Right renal cortex interstitium (tissue), 3 donors: ENCODE data around the gene FBP1. TPM values are rescaled to one million over a fixed set of nuclear protein-coding genes. Genes with fewer than 3 reads are reported as not detected.
"Not testable (repeated sequence)": the region's sequence is repeated elsewhere in the genome, so short reads cannot be mapped to it uniquely, and the experiment has no call there.

Experiments
- DNase-seq, 3 donors: peaks; one replicate each; pipeline ENCODE4 v3.0.0-alpha.2; 2013; ENCODE audit warnings: low read depth in 3 of 3, low spot score in 2 of 3
- polyA plus RNA-seq, 3 donors: library from polyadenylated mRNA; unstranded; fragments of 120-200 nt; gene quantifications; one replicate each; pipeline ENCODE4 v1.2.1, GENCODE V29; 2013; ENCODE audit not compliant: insufficient read length in 3 of 3

FBP1 gene
- polyA plus RNA-seq, 3 donors, result 51.3 to 59.1 (median 54.4) TPM

DNA sequence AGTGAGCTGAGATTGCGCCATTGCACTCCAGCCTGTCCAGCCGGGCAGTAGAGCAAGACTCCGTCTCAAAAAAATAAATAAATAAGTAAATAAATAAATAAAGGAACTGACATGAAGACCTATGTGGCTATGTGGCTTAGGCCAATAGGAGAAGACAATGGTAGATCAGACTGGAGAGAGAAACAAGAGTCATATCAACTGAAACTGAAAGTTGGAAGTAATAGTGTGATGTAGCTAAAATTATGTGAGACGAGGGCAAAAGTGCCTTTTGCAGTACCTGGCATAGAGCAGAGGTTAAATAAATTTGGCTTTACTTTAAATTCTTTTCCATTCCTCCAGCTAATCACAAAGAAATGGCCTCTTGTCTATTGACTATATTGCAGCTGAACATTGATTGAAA, 53.0 kb downstream of the FBP1 start:
- DNase-seq, result no peak

DNA sequence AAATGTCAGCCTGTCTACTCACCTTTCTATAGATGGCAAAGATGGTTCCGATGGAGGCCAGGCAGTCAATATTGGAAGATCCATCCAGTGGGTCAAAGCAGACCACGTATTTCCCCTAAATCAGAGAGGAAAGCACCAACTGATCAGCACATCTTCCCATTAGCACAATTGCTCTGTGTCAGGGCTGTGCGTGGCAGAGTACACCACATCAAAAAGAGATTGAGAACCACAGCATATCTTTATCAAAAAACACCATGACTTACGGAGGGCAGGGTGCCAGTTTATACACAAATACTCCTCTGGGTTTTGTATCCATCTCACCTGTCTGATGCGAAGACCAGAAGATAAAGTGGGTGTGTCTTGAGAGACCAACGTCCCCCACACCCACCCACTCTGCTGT, 54.8 kb downstream of the FBP1 start:
- DNase-seq, result no peak

DNA sequence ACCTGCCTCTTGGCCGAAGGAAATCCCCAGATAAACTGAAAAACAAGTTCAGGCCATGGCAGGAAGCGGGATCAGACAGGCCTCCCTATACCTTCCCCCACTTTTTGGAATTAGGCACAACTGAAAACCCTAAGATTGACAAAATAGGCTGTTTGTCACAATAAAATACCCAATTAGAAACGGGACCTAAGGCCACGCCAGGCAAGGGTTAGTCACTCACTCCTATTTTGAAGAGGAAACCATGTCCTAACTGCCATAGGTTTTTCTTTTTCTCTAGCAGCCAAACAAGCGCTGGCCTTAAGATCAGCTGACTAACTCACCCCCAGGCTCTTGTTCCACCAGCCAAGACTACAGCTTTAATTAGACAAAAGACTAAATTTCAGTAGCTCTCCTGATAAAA, 57.6 kb downstream of the FBP1 start:
- DNase-seq, result no peak

DNA sequence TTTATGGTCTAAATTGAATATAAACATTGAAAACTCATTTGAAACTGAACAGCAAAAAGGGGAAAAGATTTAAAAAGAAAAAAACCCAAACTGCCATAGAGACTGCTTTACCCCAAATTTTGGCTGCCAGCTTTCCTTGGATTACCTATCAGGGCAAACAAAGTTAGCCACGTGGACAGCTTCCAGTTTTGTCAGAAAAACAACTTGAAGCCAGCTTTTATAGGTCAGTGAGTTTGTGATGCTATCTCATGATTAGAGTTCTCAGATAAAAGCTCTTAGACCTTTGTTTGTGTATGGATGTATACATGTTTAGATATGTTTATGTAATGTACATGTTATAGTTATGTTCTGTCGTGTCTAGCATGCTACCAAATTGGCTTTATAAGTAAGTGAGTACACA, 61.7 kb downstream of the FBP1 start:
- DNase-seq, result no peak

DNA sequence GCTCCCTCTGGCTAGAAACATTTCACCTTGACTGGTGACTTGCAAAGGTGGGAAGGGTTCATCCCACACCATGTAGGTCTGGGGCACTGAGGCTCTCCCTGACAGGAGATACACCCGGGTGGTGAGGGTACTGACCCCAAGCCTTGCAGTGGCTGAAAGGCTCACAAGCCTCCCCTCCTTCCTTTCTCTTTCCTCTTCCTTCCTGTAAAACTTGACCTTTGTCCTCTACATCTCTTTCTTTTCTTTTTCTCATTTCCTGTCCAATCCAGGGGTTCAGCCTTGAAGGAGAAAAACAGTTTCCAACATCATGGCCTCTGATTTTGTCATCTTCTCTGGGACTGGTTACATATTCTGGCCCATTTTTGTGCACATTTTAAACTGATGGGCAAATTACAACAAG, 62.3 kb downstream of the FBP1 start:
- DNase-seq, result no peak

DNA sequence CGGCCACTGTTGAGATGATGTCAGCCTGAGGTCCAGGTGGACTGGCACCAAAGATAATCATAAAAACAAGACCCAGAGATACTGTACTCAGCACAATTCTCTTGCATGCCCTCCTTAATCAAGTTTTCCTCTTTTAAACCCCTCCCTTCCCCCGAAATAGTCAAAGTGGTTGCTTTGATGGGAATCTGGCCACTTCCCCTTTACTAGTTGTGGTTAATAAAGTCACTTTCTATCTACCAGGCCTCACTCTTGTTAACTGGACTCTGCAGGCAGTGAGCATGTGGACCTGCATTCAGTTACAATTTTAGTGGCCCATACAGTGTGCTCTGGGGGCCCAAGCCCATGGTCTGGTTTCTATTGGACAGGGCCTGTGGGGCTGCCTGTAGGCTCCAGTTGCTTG, 63.2 kb downstream of the FBP1 start:
- DNase-seq, result no peak

DNA sequence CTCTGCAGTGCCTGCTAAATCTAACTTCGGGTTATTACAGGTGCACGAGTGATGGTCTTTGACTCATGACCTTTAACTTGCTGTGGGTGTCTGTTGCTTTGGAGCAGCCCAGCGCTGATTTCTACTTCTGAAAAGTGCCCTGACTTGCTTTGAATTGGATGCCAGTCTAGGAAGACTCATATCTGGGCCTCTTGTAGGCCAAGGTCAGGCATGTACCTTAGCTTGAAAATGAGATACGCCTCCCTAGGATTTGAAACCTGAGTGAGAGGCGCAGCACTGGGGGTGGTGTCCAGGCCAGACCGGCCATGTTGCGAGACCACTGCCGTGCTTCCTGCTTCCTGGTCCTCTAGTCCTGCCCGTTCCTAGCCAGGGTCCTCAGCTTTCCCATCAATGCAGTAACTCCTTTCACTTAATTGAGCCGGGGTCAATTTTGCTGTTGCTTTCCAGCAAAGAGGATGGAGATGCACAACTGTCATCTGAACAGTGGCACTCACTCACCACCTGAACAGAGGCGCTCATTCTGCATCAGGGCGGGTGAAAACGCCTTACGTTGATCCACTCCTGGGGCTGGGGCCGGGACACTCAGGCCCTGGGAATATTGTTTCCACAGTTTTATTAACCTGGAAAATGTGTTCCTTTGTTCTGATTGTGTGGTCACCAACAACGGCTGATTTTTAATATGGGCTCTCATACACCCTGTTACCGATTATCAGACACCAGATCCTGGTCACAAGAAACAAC, 70.2 kb downstream of the FBP1 start:
- DNase-seq, result no peak

DNA sequence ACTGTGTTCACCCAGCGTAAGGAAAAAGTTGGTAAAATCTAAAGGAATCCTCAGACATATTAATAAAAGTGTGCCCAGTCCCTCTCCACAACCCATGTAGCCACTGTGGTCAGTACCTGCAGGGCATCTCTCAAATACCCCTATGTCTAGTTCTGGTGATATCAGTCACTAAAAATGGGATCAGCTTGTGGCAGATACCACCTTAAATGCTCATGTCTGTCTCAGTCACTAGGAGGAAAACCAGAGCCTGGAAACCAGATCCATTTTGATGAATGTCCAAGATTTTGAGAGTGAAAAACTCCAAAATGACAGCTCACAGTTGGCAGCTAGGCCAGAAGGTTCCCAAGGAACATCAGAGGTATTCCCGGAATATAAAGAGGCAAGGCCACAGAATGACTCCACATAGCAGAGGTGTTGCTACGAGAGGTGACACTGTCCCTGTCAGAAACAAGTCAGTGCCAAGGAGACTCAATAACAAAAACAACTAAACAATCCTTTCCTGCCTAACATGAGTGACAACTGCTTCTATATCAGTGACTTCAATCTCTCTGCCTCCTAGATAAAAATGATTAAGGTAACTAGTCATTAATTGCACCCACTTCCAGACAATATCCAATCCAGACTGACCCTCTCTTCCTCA, 70.9 kb downstream of the FBP1 start:
- no peak for DNase-seq

DNA sequence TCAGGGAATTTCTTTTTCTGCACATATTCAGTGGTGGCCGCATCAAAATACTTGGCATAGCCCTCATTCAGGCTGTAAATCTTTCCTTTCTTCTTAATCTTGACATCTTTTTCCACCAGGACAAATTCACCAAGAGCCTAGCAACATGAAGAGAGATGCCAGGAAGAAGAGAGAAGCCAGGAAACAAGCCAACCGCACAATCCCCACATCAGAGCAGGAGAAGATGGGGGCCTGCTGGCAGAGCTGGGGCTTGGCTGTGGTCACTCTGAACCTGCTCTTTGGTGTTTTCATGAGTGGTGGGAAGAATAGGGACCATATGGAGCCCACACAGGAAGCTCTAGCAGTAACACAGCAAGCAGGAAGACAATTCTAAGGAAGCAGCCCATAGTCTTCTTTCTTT, 72.0 kb downstream of the FBP1 start:
- no peak for DNase-seq

DNA sequence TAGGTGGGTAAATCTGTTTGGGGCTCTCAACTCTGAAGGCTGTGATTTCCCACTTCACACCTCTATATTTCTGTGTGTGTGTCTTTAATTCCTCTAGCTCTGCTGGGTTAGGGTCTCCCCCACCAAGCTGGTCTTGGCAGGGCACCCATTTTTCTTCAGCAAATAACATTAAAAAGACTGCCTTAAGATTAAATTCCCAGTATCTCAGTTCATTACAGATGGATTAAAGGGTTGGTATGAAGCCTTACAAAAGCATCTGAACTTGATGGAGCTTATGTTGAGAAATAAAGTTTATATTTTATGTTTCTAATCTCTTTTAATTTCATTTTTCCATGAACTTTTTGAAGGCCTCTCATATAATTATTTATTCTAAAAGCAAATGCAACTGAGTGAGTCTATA, 72.8 kb downstream of the FBP1 start:
- DNase-seq, result no peak

DNA sequence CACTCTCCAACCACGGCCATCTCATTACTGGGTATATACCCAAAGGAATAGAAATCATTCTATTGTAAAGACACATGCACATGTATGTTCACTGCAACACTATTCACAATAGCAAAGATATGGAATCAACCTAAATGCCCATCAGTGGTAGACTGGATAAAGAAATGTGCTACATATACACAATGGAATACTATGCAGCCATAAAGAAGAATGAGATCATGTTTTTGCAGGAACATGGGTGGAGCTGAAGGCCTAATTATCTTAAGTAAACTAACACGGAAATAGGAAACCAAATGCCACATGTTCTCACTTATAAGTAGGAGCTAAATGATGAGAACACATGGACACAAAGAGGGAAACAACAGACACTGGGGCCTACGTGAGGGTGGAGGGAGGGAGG, 75.0 kb downstream of the FBP1 start:
- not testable (repeated sequence) for DNase-seq

DNA sequence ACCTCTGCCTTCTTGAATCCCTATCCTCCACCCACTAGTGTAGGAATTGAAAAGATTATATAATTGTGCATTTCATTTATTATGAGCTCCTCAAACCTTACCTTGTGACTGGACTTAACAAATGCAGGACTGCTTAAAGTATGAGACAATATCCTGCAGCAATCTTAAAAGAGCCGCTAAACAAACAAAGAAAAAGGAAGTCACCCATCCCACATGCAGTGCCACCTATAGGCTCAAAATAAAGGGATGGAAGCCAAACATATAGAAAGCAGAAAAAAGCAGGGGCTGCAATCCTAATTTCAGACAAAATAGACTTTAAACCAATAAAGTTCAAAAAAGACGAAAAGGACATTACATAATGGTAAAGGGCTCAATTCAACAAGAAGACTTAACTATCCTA, 75.8 kb downstream of the FBP1 start:
- DNase-seq, result no peak

DNA sequence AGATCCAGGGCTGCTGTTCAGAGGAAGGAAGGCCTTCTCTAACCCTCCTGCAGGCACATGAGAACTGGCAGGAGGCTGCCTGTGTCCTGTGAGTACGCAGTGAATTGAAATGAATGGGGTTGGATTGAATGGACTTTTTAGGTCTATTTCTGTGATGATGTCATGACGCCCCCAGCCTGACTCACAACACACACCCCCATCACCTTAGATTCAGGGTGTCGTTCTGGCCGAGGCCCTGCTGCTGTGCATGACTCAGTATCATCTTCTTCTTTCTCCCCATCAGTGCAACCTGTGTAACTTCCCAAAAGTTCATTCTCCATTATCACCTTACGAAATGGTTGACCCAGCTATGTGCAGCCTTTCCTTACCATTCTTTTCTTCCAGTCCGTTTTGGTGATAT, 79.1 kb downstream of the FBP1 start:
- no peak for DNase-seq

DNA sequence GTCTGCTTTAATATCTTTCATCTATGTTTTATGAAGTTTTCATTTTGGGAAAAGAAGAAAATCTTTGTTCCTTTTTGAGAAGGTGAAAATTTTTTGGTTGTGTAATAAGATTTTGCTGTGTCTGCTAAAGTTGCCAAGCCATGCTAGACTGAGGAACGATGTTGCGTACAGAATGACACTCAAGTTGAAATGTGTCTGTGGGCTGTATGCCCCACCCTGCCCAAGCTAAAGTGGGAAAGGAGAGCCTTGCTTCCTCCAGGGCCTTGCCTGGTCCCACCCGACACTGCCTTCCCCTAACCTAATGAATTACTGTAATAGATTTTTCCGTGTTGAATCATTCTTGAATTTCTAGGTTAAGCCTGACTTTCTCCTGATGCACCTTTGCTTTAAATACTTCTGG, 81.9 kb downstream of the FBP1 start:
- no peak for DNase-seq

DNA sequence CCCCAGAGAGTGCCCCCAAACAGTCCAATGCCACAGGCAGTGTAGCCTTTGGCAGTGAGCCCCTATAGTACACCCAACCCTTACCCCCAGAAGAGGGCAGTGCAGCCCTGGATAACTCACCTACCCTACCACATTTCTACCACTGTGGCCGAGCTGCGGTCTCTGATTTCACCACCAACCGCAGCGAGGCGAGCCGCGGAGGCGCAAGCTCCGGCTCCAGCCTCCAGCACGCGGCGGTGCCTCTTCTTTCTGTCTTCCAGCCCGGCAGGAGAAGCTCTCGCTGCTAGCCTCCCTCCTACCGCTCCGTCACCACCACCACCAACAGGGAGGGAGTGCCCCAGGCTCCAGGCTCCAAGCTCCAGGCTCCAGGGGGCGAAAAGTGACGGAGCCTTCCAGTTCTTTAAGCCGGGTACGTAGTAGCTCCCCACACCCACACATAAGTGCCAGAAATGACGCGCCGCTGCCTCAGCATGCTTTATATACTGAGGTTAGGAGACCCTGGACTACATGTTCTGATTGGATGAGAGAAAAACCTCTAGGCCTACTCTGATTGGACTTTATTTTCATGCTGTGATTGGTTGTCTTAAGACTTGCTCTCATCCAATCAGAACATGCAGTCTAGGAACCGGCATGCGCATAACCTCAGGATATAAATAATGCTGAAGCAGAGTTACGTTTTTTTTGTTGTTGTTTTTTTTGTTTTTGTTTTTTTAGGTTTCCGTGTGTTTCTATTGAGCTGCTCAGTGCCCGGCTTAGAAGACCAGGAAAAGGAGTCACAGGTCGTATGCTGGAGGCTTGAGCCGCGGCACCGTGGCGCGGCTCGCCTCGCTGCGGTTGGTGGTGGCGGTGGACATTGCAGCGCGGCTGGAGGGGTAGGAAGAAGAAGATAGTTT, 84.6 kb downstream of the FBP1 start, which contains the start of gene PCAT7:
TSS of gene PCAT7 (plus strand) at position 645 of the 893 bp plus-strand sequence.
- no peak for DNase-seq

DNA sequence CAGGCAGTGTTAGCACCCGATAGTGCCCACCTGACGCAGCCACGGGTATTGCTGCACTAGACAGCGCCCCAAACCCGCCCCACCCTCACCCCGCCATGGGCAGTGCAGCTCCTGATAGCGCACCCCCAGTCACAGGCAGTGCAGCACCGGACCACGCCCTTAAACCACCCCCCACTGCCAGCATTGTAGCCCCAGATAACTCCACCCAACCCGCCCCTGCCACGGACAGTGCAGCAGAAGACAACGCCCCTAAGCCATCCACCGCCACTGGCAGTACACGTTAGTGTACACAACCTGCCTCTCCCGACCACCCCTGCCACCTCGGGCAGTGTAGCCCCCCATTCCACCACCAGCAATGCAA, 85.3 kb downstream of the FBP1 start:
- no peak for DNase-seq

Other genes starting within 250 kb of the FBP1 start
- under 1 TPM; 0.21 to 0.54 (median 0.50) TPM for gene PCAT7, start 84.4 kb downstream of the FBP1 start, polyA plus RNA-seq
- under 1 TPM in 2 of 3 donors, not detected in 1; 0.10 to 0.21 TPM for gene FBP2, start 45.7 kb downstream of the FBP1 start, polyA plus RNA-seq
- 10 to 100 TPM; 47.3 to 58.7 (median 51.8) TPM for gene AOPEP, start 87.2 kb upstream of the FBP1 start, polyA plus RNA-seq